Astrocyte (in vitro differentiated cells and primary cell): ENCODE measurements around the gene PSAP.

ENCODE experiments used
- EZH2 ChIP-seq: IDR thresholded peaks from 2 replicates; pipeline ENCODE4 v1.6.1; 2012; ENCODE audit warnings: mild to moderate bottlenecking, low read length, inconsistent platforms; ENCODE audit not compliant: insufficient read depth
- TF ChIP-seq, protein P1 (sequence below): IDR thresholded peaks from 2 replicates; pipeline ENCODE4 v1.5.1; 2011; ENCODE audit warnings: low read depth, mild to moderate bottlenecking, inconsistent platforms, low read length, moderate library complexity; ENCODE audit not compliant: insufficient read depth

DNA sequence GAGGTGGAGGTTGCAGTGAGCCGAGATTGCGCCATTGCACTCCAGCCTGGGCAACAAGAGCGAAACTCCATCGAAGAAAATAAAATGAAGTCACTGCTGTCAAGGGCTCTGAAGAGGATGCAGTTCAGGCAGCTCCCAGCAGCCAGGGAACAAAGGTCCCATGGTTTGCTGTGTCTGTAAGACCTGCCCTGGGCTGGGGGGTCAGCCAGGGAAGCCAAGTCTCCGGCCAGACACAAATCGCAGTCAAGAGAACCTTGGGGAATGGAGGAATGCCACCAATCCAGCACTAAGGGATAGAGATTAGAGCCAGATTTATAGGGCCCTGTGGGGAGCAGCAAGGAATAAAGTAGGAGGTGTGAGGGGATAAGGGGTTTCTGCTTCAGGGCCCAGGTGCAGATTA is 48.8 kb downstream of the PSAP start:
- TF ChIP-seq, protein P1, sequence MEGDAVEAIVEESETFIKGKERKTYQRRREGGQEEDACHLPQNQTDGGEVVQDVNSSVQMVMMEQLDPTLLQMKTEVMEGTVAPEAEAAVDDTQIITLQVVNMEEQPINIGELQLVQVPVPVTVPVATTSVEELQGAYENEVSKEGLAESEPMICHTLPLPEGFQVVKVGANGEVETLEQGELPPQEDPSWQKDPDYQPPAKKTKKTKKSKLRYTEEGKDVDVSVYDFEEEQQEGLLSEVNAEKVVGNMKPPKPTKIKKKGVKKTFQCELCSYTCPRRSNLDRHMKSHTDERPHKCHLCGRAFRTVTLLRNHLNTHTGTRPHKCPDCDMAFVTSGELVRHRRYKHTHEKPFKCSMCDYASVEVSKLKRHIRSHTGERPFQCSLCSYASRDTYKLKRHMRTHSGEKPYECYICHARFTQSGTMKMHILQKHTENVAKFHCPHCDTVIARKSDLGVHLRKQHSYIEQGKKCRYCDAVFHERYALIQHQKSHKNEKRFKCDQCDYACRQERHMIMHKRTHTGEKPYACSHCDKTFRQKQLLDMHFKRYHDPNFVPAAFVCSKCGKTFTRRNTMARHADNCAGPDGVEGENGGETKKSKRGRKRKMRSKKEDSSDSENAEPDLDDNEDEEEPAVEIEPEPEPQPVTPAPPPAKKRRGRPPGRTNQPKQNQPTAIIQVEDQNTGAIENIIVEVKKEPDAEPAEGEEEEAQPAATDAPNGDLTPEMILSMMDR = no peak
- no peak for TF ChIP-seq EZH2
